Measurements from ENCODE around the gene EIF2B4.

GRCh38 chr2:27373567-27373966 is 3.4 kb upstream of the EIF2B4 start:
- TF ChIP-seq ELF4 (CRISPR knock-in tag; IDR thresholded peaks at IDR 0.05) (no peak), JUNB (CRISPR knock-in tag; conservative IDR thresholded peaks at IDR 0.05) (no peak), CTCF (IDR thresholded peaks at IDR 0.05 in 2 of 3, conservative IDR thresholded peaks at IDR 0.05 in 1 of 3; ENCODE audit: insufficient read depth in 2 of 3, low read depth in 1 of 3, low read length in 3 of 3) (no peak)

Measured in K562 (cell line).